Measurements from ENCODE around the gene RNASEH2A.

DNA sequence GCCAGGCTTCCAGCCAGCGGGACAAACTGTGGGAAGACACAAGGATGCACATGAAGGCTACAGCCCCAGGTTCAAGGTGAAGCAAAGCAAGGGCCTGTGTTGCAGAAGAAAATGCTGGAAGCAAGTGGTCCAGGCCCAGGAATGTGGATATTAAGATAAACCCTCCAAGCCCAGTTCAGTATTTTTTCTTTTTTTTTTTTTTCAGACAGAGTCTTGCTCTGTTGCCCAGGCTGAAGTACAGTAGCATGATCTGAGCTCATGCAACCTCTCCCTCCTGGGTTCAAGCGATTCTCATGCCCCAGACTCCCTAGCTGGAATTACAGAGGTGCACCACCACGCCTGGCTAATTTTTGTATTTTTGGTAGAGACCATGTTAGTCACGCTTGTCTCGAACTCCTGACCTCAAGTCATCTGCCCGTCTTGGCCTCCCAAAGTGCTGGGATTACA, 9.2 kb upstream of the RNASEH2A start:
- TF ChIP-seq POLR2A (IDR thresholded peaks at IDR 0.05) = no peak
- TF ChIP-seq, protein P1, sequence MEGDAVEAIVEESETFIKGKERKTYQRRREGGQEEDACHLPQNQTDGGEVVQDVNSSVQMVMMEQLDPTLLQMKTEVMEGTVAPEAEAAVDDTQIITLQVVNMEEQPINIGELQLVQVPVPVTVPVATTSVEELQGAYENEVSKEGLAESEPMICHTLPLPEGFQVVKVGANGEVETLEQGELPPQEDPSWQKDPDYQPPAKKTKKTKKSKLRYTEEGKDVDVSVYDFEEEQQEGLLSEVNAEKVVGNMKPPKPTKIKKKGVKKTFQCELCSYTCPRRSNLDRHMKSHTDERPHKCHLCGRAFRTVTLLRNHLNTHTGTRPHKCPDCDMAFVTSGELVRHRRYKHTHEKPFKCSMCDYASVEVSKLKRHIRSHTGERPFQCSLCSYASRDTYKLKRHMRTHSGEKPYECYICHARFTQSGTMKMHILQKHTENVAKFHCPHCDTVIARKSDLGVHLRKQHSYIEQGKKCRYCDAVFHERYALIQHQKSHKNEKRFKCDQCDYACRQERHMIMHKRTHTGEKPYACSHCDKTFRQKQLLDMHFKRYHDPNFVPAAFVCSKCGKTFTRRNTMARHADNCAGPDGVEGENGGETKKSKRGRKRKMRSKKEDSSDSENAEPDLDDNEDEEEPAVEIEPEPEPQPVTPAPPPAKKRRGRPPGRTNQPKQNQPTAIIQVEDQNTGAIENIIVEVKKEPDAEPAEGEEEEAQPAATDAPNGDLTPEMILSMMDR (IDR thresholded peaks at IDR 0.05) = no peak
